Esophagus squamous epithelium (tissue), 5 donors: ENCODE data around the gene IQCE. TPM values are rescaled to one million over a fixed set of nuclear protein-coding genes. Genes with fewer than 3 reads are reported as not detected.
A peak's percentile ranks its signal among the peaks of the same experiment; 100 is the strongest.

Source experiments
- DNase-seq: peaks from one replicate; lab custom pipeline; 2025; lab: John Stamatoyannopoulos, UW
- H3K27ac ChIP-seq, 4 donors: fragments of 200-600 bp; sonication (generic); one replicate each; pipeline ENCODE4 v1.5.1; 2016 to 2019; ENCODE audit warnings: mild to moderate bottlenecking in 1 of 4
- H3K27me3 ChIP-seq, 4 donors: fragments of 200-600 bp; sonication (generic); 1 replicate in 3 of 4; 2 replicates in 1 of 4; pipeline versions ENCODE4 v1.5.1 to v1.6.0; 2017 to 2021; ENCODE audit warnings: antibody characterized with exemption in 1 of 4
- H3K36me3 ChIP-seq, 3 donors: fragments of 200-600 bp; sonication (generic); one replicate each; pipeline ENCODE4 v1.5.1; 2016 to 2019
- H3K4me1 ChIP-seq, 3 donors: fragments of 200-600 bp; sonication (generic); one replicate each; pipeline ENCODE4 v1.5.1; 2017 to 2019
- H3K4me3 ChIP-seq, 4 donors: fragments of 200-600 bp; sonication (generic); 1 replicate in 3 of 4; 2 replicates in 1 of 4; pipeline ENCODE4 v1.5.1; 2016 to 2019; ENCODE audit warnings: mild to moderate bottlenecking in 2 of 4, moderate library complexity in 1 of 4
- H3K9me3 ChIP-seq, 3 donors: fragments of 200-600 bp; sonication (generic); one replicate each; pipeline ENCODE4 v1.5.1; 2016 to 2019
- POLR2A ChIP-seq, 4 donors: fragments of 450-650 bp; IDR thresholded peaks; one replicate each; pipeline ENCODE4 v1.6.1; 2017; ENCODE audit warnings: antibody characterized with exemption in 4 of 4, mild to moderate bottlenecking in 4 of 4, moderate library complexity in 3 of 4
- WGBS, 2 donors: methylation state at CpG; one replicate each; pipeline ENCODE4 v1.1.5; 2018; 5-methylcytosine and 5-hydroxymethylcytosine counted together
- intact Hi-C: fragments of 100-400 bp; cut with DNase I; formaldehyde crosslinking; loops from one replicate; pipeline ENCODE4 v1.15.0; 2022
- total RNA-seq, 4 donors: library from RNA; depleted of rRNA; stranded (reverse); fragments of >200 nt; gene quantifications; one replicate each; pipeline ENCODE4 v1.1.0, GENCODE V29; 2016
- TF ChIP-seq, protein P1 (sequence below), 6 experiments: fragments of 450-650 bp in 4 of 6; fragments of 200-600 bp in 2 of 6; sonication (generic) in 2 of 6; IDR thresholded peaks; one replicate each; pipeline ENCODE4 v1.5.1; 2016 to 2019; ENCODE audit warnings: antibody characterized with exemption in 6 of 6, mild to moderate bottlenecking in 4 of 6, moderate library complexity in 4 of 6
- donor health status: DM: yes; HTN: yes; CAD: no.

Gene IQCE
- total RNA-seq, 4 donors from 2014 or later, result 4.5 to 10.6 (median 6.3) TPM

DNA sequence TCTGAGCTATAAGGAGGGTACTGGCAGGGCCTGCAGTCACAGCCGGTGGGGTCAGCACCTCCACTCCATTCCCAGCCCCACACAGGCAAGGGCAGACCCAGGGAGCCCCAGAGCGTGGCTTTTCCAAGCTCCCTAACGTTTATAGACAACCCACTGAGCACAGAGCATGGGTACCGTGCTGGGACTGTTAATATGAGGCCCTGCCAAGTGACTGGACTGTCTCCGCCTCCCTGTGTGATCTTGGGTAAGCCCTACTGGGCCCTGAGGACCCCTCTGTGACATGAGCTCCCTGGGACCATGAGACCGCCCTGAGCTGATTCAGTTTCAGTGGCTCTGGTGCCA lies 85.4 kb downstream of the IQCE start:
- Histone ChIP-seq H3K4me3 (no peak overlapping the region), H3K36me3 (peaks cover 0 to 24% (median 17%) of the 10 kb centered on the region in 3 donors), H3K27ac (peak overlapping the region in 2 of 4 donors; percentile 5 to 9), H3K9me3 (no peaks in the 10 kb centered on the region), H3K4me1 (peaks cover 30 to 60% (median 39%) of the 10 kb centered on the region in 3 donors), H3K27me3 (no peaks in the 10 kb centered on the region)
- intact Hi-C loops, result no loop called here
- TF ChIP-seq, protein P1, sequence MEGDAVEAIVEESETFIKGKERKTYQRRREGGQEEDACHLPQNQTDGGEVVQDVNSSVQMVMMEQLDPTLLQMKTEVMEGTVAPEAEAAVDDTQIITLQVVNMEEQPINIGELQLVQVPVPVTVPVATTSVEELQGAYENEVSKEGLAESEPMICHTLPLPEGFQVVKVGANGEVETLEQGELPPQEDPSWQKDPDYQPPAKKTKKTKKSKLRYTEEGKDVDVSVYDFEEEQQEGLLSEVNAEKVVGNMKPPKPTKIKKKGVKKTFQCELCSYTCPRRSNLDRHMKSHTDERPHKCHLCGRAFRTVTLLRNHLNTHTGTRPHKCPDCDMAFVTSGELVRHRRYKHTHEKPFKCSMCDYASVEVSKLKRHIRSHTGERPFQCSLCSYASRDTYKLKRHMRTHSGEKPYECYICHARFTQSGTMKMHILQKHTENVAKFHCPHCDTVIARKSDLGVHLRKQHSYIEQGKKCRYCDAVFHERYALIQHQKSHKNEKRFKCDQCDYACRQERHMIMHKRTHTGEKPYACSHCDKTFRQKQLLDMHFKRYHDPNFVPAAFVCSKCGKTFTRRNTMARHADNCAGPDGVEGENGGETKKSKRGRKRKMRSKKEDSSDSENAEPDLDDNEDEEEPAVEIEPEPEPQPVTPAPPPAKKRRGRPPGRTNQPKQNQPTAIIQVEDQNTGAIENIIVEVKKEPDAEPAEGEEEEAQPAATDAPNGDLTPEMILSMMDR (IDR thresholded peaks at IDR 0.05), result no peak
- TF ChIP-seq POLR2A (IDR thresholded peaks at IDR 0.05), result no peak
- DNase-seq, result no peak
- 50% methylated on average over 2 of the region's 6 CpGs; no CpG with 5 or more reads in 1 of the 2 donors for WGBS, 2 donors

DNA sequence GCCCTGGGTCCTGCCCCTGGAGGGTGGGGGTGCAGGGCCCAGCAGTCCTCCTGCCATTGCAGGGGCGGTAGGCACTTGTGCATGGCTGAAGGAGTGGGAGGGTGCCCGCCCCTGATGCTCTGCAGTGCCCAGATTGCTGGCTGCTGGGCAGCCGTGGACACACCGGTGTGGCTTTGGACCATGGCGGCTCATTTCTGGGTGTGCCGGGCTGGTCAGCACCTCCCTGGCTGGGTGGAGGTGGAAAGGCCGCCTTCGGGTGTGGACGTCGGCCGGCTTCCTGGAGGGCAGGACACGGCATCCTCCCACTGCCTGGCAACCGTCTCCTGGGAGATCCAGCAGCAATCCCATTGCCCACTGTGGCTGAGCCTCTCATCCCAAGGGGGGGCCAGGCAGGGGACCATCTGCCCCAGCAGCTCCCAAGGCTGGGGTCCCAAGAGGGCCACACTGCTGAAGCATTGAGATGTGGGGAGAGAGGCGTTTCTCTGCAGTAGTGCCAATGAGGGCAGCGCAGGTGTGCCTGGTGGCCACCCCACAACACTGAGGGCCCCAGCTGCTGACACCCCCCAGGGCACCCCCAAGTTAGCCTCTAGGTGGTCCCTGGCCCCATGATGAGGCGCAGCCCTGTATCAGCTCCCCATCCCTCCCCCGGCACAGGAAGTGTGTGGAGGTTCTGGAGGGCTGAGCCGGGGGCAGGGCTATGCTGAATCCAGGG lies 85.9 kb downstream of the IQCE start:
- Histone ChIP-seq H3K27ac (peak overlapping the region in 2 of 4 donors; percentile 5 to 13), H3K4me3 (no peak overlapping the region), H3K36me3 (peaks cover 0 to 29% (median 17%) of the 10 kb centered on the region in 3 donors), H3K9me3 (no peaks in the 10 kb centered on the region), H3K4me1 (peaks cover 30 to 55% (median 39%) of the 10 kb centered on the region in 3 donors), H3K27me3 (no peaks in the 10 kb centered on the region)
- DNase-seq, result no peak
- WGBS, 2 donors, result 40 to 60% methylated on average over 1 to 2 of the region's 18 CpGs
- intact Hi-C loops, result no loop called here
- TF ChIP-seq POLR2A (IDR thresholded peaks at IDR 0.05), result no peak
- TF ChIP-seq, protein P1 (IDR thresholded peaks at IDR 0.05), result no peak

DNA sequence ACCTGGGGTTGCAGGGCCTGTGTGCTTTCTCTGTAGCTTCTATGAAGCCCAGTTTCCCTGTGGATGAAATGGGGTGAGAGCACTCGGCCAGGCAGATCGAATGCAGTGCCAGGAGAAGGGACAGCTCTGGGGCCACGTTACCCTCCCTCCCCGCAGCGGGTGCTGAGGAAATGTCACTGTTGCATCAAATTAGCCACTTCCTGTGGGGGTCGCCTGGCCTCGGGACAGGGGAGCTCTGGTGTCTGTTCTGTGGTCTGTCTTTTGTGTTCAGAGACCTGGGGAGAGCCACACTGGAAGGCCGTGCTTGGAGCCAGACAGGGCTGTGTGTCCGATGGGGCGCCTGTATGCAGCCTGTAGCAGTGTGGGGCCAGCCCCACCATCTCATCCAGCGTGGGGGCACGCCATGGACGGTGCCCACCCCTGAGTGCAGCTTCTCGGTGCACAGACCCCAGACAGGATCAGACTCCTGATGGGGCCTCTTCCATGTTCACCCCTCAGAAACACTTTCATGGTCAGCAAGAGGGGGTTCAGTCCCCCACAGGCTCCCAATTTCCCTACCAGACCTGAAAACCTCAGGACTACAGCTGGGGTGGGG lies 86.6 kb downstream of the IQCE start:
- Histone ChIP-seq H3K9me3 (no peaks in the 10 kb centered on the region), H3K4me1 (peaks cover 27 to 49% (median 38%) of the 10 kb centered on the region in 3 donors), H3K27ac (peak overlapping the region in 2 of 4 donors; percentile 13 to 25), H3K4me3 (no peak overlapping the region), H3K27me3 (no peaks in the 10 kb centered on the region), H3K36me3 (peaks cover 0 to 30% (median 17%) of the 10 kb centered on the region in 3 donors)
- intact Hi-C loops, result no loop called here
- DNase-seq, result no peak
- peak in 1 of 4 donors; percentile 9 for TF ChIP-seq POLR2A (IDR thresholded peaks at IDR 0.05)
- TF ChIP-seq, protein P1 (IDR thresholded peaks at IDR 0.05), result no peak
- 10% methylated on average over 2 of the region's 14 CpGs; no CpG with 5 or more reads in 1 of the 2 donors for WGBS, 2 donors

DNA sequence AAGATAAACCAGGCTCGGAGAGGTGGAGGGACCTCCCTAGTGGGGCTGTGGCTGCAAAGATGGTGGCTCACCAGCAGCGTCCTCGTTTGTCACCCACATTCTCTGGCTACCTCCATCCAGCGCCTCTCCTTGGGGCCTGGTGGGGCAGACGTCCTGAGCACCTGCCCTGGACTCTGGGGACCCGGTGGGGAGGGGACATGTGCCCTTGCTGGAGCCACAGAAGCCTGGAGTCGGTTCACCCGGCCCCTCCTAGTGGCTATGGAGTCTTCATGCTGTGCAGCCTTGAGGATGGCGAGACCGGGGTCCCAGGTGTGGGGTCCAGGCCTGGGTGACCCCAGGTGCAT lies 87.5 kb downstream of the IQCE start:
- Histone ChIP-seq H3K27ac (no peak overlapping the region), H3K4me3 (no peak overlapping the region), H3K9me3 (no peaks in the 10 kb centered on the region), H3K27me3 (no peaks in the 10 kb centered on the region), H3K36me3 (peaks cover 0 to 32% (median 17%) of the 10 kb centered on the region in 3 donors), H3K4me1 (peaks cover 17 to 39% (median 29%) of the 10 kb centered on the region in 3 donors)
- TF ChIP-seq, protein P1 (IDR thresholded peaks at IDR 0.05), result no peak
- no peak for TF ChIP-seq POLR2A (IDR thresholded peaks at IDR 0.05)
- intact Hi-C loops, result no loop called here
- no peak for DNase-seq
- WGBS, 2 donors, result 100% methylated on average over 2 of the region's 10 CpGs; no CpG with 5 or more reads in 1 of the 2 donors
